Activated CD8-positive, alpha-beta memory T cell treated with anti-CD3 and anti-CD28 coated beads for 36 hours (primary cell): Measurements from ENCODE around the gene KLHL42. TPM values are rescaled to one million over a fixed set of nuclear protein-coding genes. Genes with fewer than 3 reads are reported as not detected.
"Not testable (repeated sequence)": the region's sequence is repeated elsewhere in the genome, so short reads cannot be mapped to it uniquely, and the experiment has no call there.

Source experiments
- CTCF ChIA-PET: fragments of 350-600 bp; sonication (Branson Sonifier 250); formaldehyde crosslinking; loops from one replicate; lab custom pipeline; 2021; ENCODE audit warnings: antibody characterized with exemption; lab: Charles Lee
- POLR2A ChIA-PET: fragments of 350-600 bp; sonication (Branson Sonifier 250); formaldehyde crosslinking; loops from one replicate; lab custom pipeline; 2021; ENCODE audit warnings: antibody characterized with exemption; lab: Charles Lee
- total RNA-seq, 2 experiments: library from RNA; stranded (reverse); gene quantifications; one replicate each; pipeline ENCODE4 v1.2.3, GENCODE V29; 2021

KLHL42 gene, protein sequence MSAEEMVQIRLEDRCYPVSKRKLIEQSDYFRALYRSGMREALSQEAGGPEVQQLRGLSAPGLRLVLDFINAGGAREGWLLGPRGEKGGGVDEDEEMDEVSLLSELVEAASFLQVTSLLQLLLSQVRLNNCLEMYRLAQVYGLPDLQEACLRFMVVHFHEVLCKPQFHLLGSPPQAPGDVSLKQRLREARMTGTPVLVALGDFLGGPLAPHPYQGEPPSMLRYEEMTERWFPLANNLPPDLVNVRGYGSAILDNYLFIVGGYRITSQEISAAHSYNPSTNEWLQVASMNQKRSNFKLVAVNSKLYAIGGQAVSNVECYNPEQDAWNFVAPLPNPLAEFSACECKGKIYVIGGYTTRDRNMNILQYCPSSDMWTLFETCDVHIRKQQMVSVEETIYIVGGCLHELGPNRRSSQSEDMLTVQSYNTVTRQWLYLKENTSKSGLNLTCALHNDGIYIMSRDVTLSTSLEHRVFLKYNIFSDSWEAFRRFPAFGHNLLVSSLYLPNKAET
- total RNA-seq: 10 to 100 TPM; 15.0 to 15.2 TPM

- POLR2A ChIA-PET: interaction anchor here (0.9 to 2.2 kb wide), 2 partner anchors 42 to 70 kb away, joined by 3 to 9 read pairs; partner anchors contain the start of gene MRPS35
- CTCF ChIA-PET: interaction anchor here (1.2 to 2.6 kb wide), 2 partner anchors 9 to 41 kb away, joined by 3 to 15 read pairs; no protein-coding TSS in a partner anchor
These were observed at the start of gene KLHL42, which contains the start of gene MANSC4 for GRCh38 chr12:27779920-27780611. KLHL42 (plus strand) TSS chr12:27780233; CDS start chr12:27780331, 98 bp downstream. MANSC4 (minus strand) TSS chr12:27780236; CDS start chr12:27771276, 8,960 bp downstream.

DNA sequence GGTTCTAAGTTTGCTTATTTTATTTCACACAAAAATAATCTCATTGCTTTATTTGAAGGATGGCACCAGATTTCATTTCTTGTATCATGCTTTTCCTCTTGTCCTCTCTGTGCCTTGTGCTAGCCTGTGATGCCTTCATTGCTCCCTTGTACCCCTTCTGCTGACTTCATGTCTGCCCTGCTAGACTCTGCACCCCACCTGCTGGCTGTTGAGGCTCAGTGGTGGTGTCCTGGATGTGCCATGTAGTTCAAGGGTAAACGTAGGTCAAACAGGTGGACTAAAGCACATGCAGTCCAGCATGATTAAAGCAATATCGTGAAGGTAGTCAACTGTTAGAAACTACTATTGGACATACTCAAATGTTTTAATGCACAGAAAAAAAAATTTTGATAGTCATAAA is 47.8 kb upstream of the KLHL42 start:
- POLR2A ChIA-PET: no interaction called here

GRCh38 chr12:27733052-27733656 is 46.9 kb upstream of the KLHL42 start:
- CTCF ChIA-PET: interaction anchor here (1.0 to 1.3 kb wide), 2 partner anchors 89 to 99 kb away, joined by 3 to 4 read pairs; no protein-coding TSS in a partner anchor
- POLR2A ChIA-PET: no interaction called here

More for the DNA sequence above, 47.8 kb upstream of the KLHL42 start:
- CTCF ChIA-PET: interaction anchor here (0.5 to 1.2 kb wide), 3 partner anchors 56 to 523 kb away, joined by 3 read pairs; no protein-coding TSS in a partner anchor

DNA sequence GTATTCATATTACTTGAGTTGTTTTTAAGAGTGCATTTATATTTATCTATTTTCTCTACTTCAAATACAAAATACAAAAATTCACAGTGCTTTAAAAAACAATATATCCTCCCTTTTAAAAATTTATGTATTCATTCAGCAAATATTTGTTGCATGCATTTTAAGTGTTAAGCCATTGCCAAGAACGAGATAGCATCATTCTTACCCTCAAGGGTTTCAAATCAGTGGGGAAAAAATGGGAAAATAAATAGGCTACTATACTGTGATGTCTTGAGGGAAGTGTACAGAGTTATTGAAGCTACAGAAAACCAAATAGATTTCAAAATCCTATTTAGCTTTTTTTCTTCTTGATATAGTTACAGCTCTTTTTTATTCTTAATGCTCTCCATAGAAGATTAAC is 46.2 kb upstream of the KLHL42 start:
- ChIA-PET POLR2A (no interaction called here), CTCF (interaction anchor here (1.0 to 1.3 kb wide), 2 partner anchors 88 to 99 kb away, joined by 3 to 4 read pairs; no protein-coding TSS in a partner anchor)

- POLR2A ChIA-PET, CTCF ChIA-PET: not testable (repeated sequence)
These were observed 45.7 kb upstream of the KLHL42 start for GRCh38 chr12:27734321-27734720.

GRCh38 chr12:27743601-27744000 is 36.4 kb upstream of the KLHL42 start:
- POLR2A ChIA-PET: no interaction called here
- CTCF ChIA-PET: no interaction called here

- CTCF ChIA-PET: not testable (repeated sequence)
These were observed 34.3 kb upstream of the KLHL42 start for GRCh38 chr12:27745734-27746133.

DNA sequence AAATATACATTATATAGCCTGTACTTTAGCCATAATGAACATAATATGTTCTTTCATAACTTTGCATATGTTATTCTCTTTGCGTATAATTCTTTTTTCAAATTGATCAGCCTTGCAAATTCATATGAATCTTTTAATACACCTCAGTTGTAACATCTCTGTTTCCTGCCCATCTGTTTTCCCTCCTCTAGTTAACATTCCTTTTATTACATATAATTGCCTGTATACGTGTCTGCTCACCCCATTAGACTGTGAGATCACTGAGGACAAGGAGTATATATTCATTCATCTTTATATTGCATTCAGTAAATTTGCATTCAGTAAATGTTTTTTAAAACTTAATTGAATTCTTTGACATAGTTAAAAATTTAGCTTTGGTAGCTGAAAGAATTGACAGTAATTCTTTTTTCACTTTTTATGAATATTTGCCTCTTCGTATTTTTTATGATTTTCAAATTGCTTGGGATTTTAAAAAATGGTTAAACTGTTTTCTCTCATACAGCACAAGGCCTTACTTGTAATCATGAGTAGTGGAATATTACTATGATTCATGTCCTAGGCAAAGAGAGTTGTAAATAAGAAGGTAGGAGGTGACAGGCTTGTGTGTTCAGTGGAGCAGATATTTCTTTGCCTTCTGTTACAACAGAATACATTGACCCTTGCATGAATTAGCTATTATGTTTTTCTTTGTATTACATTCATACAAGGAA is 32.8 kb upstream of the KLHL42 start:
- ChIA-PET POLR2A (no interaction called here), CTCF (no interaction called here)

More at GRCh38 chr12:27745734-27746133, 34.3 kb upstream of the KLHL42 start:
- POLR2A ChIA-PET: not testable (repeated sequence)

- CTCF ChIA-PET: no interaction called here
- POLR2A ChIA-PET: no interaction called here
These were observed 28.5 kb upstream of the KLHL42 start for GRCh38 chr12:27751386-27752047.

- POLR2A ChIA-PET: no interaction called here
- CTCF ChIA-PET: interaction anchor here (0.6 kb wide), 1 partner anchor 28 kb away, joined by 3 read pairs; no protein-coding TSS in a partner anchor
These were observed 25.2 kb upstream of the KLHL42 start for GRCh38 chr12:27754795-27755194.

DNA sequence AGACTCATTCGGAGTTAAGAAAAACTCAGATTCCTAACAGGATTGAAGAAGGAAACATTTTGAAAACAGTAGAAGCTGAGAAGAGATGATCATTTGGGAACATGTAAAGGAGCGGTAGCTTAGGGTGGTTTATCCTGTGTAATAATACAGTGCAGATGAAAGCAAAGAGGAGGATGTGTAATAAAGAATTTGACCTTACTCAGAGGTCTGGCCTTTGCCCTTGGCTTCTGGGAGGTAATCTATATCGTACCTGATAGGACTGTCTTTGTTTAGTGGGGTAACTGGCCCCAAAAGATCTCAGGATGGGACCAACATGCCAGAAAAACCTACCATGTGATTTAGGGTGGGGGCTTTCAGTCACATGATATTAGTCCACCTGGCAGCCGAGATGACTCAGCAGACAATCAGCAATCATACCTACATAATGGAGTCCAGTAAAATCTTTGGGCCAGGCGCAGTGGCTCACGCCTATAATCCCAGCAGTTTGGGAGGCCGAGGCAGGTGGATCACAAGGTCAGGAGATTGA is 23.3 kb upstream of the KLHL42 start:
- ChIA-PET POLR2A (no interaction called here), CTCF (no interaction called here)

DNA sequence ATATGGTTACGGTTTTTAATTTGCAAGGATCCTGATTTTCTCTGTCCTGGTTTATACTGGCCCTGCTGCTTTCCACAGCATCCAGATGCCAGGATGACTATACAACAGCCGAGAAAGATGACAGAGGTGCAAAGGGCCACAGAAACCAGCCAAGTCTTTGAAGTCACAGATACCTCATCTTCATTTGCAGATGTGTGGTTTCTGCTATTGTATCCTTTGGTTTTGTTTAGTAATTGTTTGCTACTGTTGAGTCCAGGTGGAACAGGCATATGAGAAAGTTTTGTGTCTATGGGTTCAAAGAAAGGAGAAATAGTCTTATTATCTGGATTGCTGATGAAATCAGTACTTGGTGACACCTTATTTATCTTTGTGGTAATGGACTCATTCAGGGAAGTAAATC is 17.3 kb upstream of the KLHL42 start:
- CTCF ChIA-PET: no interaction called here

DNA sequence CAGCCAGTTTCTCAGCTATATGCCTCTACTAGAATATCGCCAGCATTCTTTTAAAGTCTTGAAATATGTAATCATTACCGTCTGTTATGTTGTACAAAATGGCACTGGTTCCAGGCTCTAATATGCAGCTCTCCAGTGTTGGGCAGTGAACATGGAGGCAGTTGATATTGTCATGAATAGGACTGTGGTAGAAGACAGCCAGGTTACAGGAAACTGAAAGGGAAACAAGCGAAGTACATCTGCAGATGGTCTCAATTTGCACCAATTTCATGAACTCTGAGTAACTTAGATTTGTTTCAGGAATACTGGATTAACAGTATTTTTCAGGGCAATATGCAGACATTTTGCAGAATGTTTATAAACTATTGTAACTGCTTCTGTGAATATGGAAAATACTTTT is 13.4 kb upstream of the KLHL42 start:
- POLR2A ChIA-PET: no interaction called here
- CTCF ChIA-PET: no interaction called here

More for the DNA sequence above, 17.3 kb upstream of the KLHL42 start:
- POLR2A ChIA-PET: no interaction called here

DNA sequence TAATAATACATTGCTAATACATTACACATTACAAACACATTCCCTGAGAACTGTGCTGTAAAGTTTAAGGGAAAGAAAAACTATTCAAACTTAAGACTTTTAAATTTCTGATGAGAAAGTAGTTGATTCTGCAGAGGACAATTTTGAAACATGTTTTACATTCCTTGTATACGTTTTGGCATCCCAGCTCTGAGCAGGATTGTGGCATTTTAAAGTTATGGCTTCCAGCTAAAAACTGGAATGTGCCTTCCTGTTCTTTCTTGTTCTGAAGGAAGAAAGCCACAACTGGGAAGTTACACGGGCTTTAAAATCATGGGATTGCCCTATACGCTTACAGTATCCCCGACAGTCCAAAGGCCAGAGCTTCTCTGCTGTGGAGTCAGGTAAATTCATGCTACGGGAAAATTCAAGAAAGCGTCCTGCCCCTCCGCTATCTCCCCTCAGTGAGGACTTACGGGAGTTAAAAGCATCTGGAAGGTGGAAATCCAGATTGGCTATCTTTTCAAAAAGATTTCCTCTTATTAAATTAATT is 10.8 kb upstream of the KLHL42 start:
- ChIA-PET CTCF (no interaction called here), POLR2A (no interaction called here)

DNA sequence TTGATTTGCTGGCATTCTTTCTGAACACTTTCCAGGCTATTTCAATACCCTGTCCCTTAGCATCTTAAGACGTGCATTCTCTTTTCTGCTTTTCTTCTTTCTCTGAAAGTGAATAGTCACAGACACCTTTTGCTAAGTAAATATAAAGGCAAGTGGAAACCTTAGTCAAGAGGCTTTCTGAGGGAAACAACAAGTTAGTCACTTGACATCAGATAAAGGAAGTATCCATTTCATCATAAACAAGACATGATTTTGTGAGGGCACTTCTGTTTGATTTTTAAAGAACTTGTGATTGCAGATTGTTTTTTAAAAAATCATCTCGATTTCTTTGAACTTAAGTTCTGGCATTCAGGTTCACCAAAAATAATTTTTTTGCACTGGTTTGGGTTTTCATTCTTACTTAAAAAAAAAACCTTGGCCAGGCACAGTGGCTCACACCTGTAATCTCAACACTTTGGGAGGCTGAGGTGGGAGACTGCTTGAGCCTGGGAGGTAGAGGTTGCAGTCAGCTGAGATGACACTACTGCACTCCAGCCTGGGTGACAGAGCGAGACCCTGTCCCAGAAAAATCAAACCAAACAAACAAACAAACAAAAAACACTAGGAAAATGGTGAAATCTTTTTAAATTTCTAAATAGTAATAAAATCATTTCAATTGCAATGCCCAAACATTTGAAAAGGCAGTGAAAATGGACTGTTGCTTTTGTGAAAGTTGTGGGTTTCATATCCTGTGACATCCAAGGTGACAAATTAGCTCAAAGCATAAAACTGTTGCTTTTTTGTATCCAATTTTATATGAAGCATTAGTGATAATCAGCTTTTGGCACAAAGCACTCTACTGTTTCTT is 8.3 kb upstream of the KLHL42 start:
- ChIA-PET CTCF (no interaction called here), POLR2A (interaction anchor here (0.6 kb wide), 1 partner anchor 378 kb away, joined by 4 read pairs; no protein-coding TSS in a partner anchor)

GRCh38 chr12:27772328-27773049 is 7.5 kb upstream of the KLHL42 start:
- CTCF ChIA-PET: no interaction called here

More at GRCh38 chr12:27772328-27773049, 7.5 kb upstream of the KLHL42 start:
- POLR2A ChIA-PET: interaction anchor here (0.6 kb wide), 1 partner anchor 379 kb away, joined by 4 read pairs; no protein-coding TSS in a partner anchor
